Endothelial cell of umbilical vein (primary cell): ENCODE data around the gene ZFP36. TPM values are rescaled to one million over a fixed set of nuclear protein-coding genes. Genes with fewer than 3 reads are reported as not detected.

Experiments used
- BruUV-seq: library from RNA; stranded (reverse); fragments of 400-500 nt; replicated peaks from 2 replicates; lab custom pipeline; 2021; lab: Mats Ljungman, UMichigan
- CTCF ChIA-PET: fragments of 300-600, 350-600 bp; sonication (Branson Sonifier 250); formaldehyde crosslinking; loops from one replicate; lab custom pipeline; 2021; ENCODE audit warnings: antibody characterized with exemption, inconsistent platforms; lab: Charles Lee
- POLR2A ChIA-PET: fragments of 300-600, 350-600 bp; sonication (Branson Sonifier 250); formaldehyde crosslinking; loops from one replicate; lab custom pipeline; 2021; ENCODE audit warnings: antibody characterized with exemption, inconsistent platforms; lab: Charles Lee
- DNase-seq: peaks from one replicate; pipeline ENCODE4 v3.0.0-alpha.2; 2011; ENCODE audit warnings: low read depth, low spot score
- FAIRE-seq: peaks from 2 replicates; lab custom pipeline; 2011; peaks lifted over from hg19 to GRCh38; lab: Jason Lieb, UNC
- H2AFZ ChIP-seq: 2 replicates; pipeline ENCODE4 v1.6.0; 2012; ENCODE audit warnings: low read depth, low read length, control low read depth, inconsistent platforms
- H3K27ac ChIP-seq: 2 replicates; pipeline ENCODE4 v1.5.1; 2011; ENCODE audit warnings: low read depth, mild to moderate bottlenecking, control low read depth, low read length, moderate library complexity; ENCODE audit not compliant: insufficient read depth
- H3K27me3 ChIP-seq, 2 experiments: 2 replicates each; pipeline versions ENCODE4 v1.6.0 to v1.6.1; 2011; ENCODE audit warnings: low read length in 2 of 2, mixed read lengths in 1 of 2; ENCODE audit not compliant: control insufficient read depth in 2 of 2, insufficient read depth in 2 of 2
- H3K36me3 ChIP-seq, 2 experiments: 2 replicates in 1 of 2; 3 replicates in 1 of 2; pipeline ENCODE4 v1.5.1; 2011; ENCODE audit warnings: low read length in 2 of 2, mild to moderate bottlenecking in 1 of 2, moderate library complexity in 1 of 2; ENCODE audit not compliant: control insufficient read depth in 2 of 2, insufficient read depth in 2 of 2; ENCODE audit errors: extremely low read depth in 1 of 2
- H3K4me1 ChIP-seq: 3 replicates; pipeline ENCODE4 v1.5.1; 2011; ENCODE audit warnings: mild to moderate bottlenecking, low read length; ENCODE audit not compliant: control insufficient read depth, insufficient read depth; ENCODE audit errors: extremely low read depth
- H3K4me2 ChIP-seq: 2 replicates; pipeline ENCODE4 v1.6.1; 2011; ENCODE audit warnings: low read length, control low read depth, mixed read lengths; ENCODE audit not compliant: insufficient read depth
- H3K4me3 ChIP-seq, 3 experiments: fragments of 200-600 bp in 1 of 3; sonication (generic), shearing (Covaris generic) in 1 of 3; replicated peaks in 1 of 3; 2 replicates each; pipeline ENCODE4 v1.5.1; 2011 to 2016; ENCODE audit warnings: control low read depth in 3 of 3, low read length in 3 of 3, mild to moderate bottlenecking in 2 of 3, inconsistent platforms in 1 of 3, low read depth in 1 of 3, moderate library complexity in 1 of 3; ENCODE audit not compliant: insufficient read depth in 1 of 3
- H3K79me2 ChIP-seq: 2 replicates; pipeline ENCODE4 v1.6.0; 2012; ENCODE audit warnings: low read length, inconsistent platforms; ENCODE audit not compliant: control insufficient read depth, insufficient read depth
- H3K9ac ChIP-seq: replicated peaks from 2 replicates; pipeline ENCODE3; 2011; ENCODE audit warnings: low read length, control low read depth; ENCODE audit not compliant: insufficient read depth; ENCODE audit errors: extremely low read depth
- H3K9me1 ChIP-seq: replicated peaks from 3 replicates; pipeline ENCODE4 v1.6.0; 2011; ENCODE audit warnings: mild to moderate bottlenecking, low read length; ENCODE audit not compliant: control insufficient read depth, insufficient read depth; ENCODE audit errors: extremely low read depth
- H3K9me3 ChIP-seq: replicated peaks from 2 replicates; pipeline ENCODE4 v1.5.1; 2012; ENCODE audit warnings: low read length, inconsistent platforms; ENCODE audit not compliant: control insufficient read depth, insufficient read depth
- H4K20me1 ChIP-seq: replicated peaks from 2 replicates; pipeline ENCODE3; 2011; ENCODE audit warnings: mild to moderate bottlenecking, low read length; ENCODE audit not compliant: control insufficient read depth, insufficient read depth; ENCODE audit errors: extremely low read depth
- EZH2 ChIP-seq: IDR thresholded peaks from 2 replicates; pipeline ENCODE4 v1.6.1; 2012; ENCODE audit warnings: borderline replicate concordance, low read depth, mild to moderate bottlenecking, moderate library complexity, low read length, inconsistent platforms; ENCODE audit not compliant: severe bottlenecking
- FOS ChIP-seq: IDR thresholded peaks from 2 replicates; pipeline ENCODE4 v1.6.1; 2011; ENCODE audit warnings: mild to moderate bottlenecking, low read length, moderate library complexity, borderline replicate concordance; ENCODE audit not compliant: insufficient read depth
- GATA2 ChIP-seq: IDR thresholded peaks from 2 replicates; pipeline ENCODE4 v1.7.0; 2011; ENCODE audit warnings: low read depth, mild to moderate bottlenecking, moderate library complexity, mixed read lengths, low read length; ENCODE audit not compliant: insufficient read length, insufficient read depth
- JUN ChIP-seq: IDR thresholded peaks from 2 replicates; pipeline ENCODE4 v1.6.1; 2011; ENCODE audit warnings: borderline replicate concordance, low read depth; ENCODE audit not compliant: insufficient read length, insufficient read depth
- MAX ChIP-seq: IDR thresholded peaks from 2 replicates; pipeline ENCODE4 v1.6.1; 2011; ENCODE audit not compliant: insufficient read depth, insufficient read length
- MYC ChIP-seq: IDR thresholded peaks from one replicate; pipeline ENCODE4 v1.6.1; 2011; ENCODE audit warnings: mild to moderate bottlenecking, low read depth, low read length
- POLR2A ChIP-seq: IDR thresholded peaks from 2 replicates; pipeline ENCODE4 v1.6.1; 2012; ENCODE audit warnings: low read depth, mild to moderate bottlenecking, control low read depth, low read length
- POLR2AphosphoS5 ChIP-seq: IDR thresholded peaks from 2 replicates; pipeline ENCODE4 v1.6.1; 2012; ENCODE audit warnings: low read depth, mild to moderate bottlenecking, control low read depth, low read length, moderate library complexity; ENCODE audit not compliant: insufficient read depth
- dilution Hi-C: fragments of 300-500 bp; cut with MboI; formaldehyde crosslinking; loops from one replicate; pipeline ENCODE4 v1.15.0; 2019; ENCODE audit warnings: low sequenced_read_pairs; ENCODE audit not compliant: extremely low pct_ligation_motif_present
- intact Hi-C: fragments of 100-400 bp; cut with micrococcal nuclease; formaldehyde crosslinking; loops from one replicate; pipeline ENCODE4 v1.10.0; 2022
- polyA plus RNA-seq, 4 experiments: library from polyadenylated mRNA; depleted of rRNA in 3 of 4; stranded (reverse) in 3 of 4; unstranded in 1 of 4; fragments of >200 nt; gene quantifications; 2 replicates each; pipeline versions ENCODE4 v1.2.1 to v1.2.3, GENCODE V29; 2011 to 2012; ENCODE audit warnings: missing spikeins in 1 of 4
- total RNA-seq: library from RNA; stranded (reverse); gene quantifications from 2 replicates; pipeline ENCODE4 v1.2.3, GENCODE V29; 2021
- TF ChIP-seq, protein P1 (sequence below), 2 donors: IDR thresholded peaks; 1 replicate in 1 of 2; 2 replicates in 1 of 2; pipeline ENCODE4 v1.5.1; 2011; ENCODE audit warnings: low read length in 2 of 2, mild to moderate bottlenecking in 2 of 2, moderate library complexity in 2 of 2, control low read depth in 1 of 2, inconsistent platforms in 1 of 2, low read depth in 1 of 2; ENCODE audit not compliant: insufficient read depth in 1 of 2; ENCODE audit errors: extremely low read depth in 1 of 2

ZFP36 gene
- total and polyA plus RNA-seq, 2 donors (not counting 3 experiments of a cell fraction or from before 2014, with no cell fraction given): 12.2 to 21.7 TPM

DNA sequence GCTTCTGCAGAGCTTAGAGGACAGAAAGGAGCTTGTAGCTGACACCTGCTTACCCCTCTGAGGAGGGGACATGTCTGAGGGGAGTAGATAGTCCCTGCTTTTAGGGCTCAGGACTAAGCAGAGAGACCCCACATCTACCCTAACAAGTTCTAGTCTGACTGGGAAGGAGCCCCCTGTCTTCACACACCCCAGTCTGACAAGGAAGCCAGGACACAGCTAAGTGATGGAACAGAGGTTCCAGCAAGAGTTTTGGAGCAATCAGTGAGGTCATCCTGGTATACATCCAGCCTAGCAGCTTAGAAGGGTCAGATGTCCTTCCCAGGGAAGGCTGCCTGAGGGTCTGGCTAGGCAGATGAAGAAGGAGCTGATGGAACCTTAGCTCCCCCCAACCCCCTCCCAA, 30.7 kb upstream of the ZFP36 start:
- TF ChIP-seq FOS: no peak
- TF ChIP-seq POLR2AphosphoS5: no peak
- TF ChIP-seq POLR2A: no peak
- TF ChIP-seq EZH2: no peak
- TF ChIP-seq, protein P1, sequence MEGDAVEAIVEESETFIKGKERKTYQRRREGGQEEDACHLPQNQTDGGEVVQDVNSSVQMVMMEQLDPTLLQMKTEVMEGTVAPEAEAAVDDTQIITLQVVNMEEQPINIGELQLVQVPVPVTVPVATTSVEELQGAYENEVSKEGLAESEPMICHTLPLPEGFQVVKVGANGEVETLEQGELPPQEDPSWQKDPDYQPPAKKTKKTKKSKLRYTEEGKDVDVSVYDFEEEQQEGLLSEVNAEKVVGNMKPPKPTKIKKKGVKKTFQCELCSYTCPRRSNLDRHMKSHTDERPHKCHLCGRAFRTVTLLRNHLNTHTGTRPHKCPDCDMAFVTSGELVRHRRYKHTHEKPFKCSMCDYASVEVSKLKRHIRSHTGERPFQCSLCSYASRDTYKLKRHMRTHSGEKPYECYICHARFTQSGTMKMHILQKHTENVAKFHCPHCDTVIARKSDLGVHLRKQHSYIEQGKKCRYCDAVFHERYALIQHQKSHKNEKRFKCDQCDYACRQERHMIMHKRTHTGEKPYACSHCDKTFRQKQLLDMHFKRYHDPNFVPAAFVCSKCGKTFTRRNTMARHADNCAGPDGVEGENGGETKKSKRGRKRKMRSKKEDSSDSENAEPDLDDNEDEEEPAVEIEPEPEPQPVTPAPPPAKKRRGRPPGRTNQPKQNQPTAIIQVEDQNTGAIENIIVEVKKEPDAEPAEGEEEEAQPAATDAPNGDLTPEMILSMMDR (IDR thresholded peaks at IDR 0.05; ENCODE audit: extremely low read depth in 1 of 2, insufficient read depth in 1 of 2, low read depth in 1 of 2, low read length in 2 of 2): no peak
- no peak for TF ChIP-seq GATA2
- TF ChIP-seq MYC: no peak
- TF ChIP-seq JUN: no peak
- no peak for TF ChIP-seq MAX
- FAIRE-seq (no peak), DNase-seq (no peak)
- no peaks in the 10 kb centered on the region for H4K20me1 ChIP-seq
- no peak overlapping the region for H3K4me2 ChIP-seq
- no peak overlapping the region for H3K27ac ChIP-seq
- dilution Hi-C loops: no loop called here
- CTCF ChIA-PET: interaction anchor here (0.8 to 1.1 kb wide), 2 partner anchors 22 to 36 kb away, joined by 3 read pairs; partner anchors contain the start of gene PLEKHG2
- BruUV-seq: no TSS peak
- intact Hi-C loops: no loop called here
- POLR2A ChIA-PET: no interaction called here
- H3K79me2 ChIP-seq: peaks cover 2% of the 10 kb centered on the region
- peaks cover 18% of the 10 kb centered on the region for H3K4me1 ChIP-seq
- no peaks in the 10 kb centered on the region for H3K9me3 ChIP-seq
- H3K4me3 ChIP-seq: no peak overlapping the region
- no peaks in the 10 kb centered on the region for H3K27me3 ChIP-seq
- H3K36me3 ChIP-seq: peaks cover 28 to 49% of the 10 kb centered on the region in 2 experiments
- no peaks in the 10 kb centered on the region for H3K9me1 ChIP-seq
- H2AFZ ChIP-seq: no peak overlapping the region
- H3K9ac ChIP-seq: no peak overlapping the region
